Ectodermal cell (in vitro differentiated cells): ENCODE data around the gene KIF25.
"Not testable (repeated sequence)": the region's sequence is repeated elsewhere in the genome, so short reads cannot be mapped to it uniquely, and the experiment has no call there.

Source experiments
- H3K27ac ChIP-seq: 2 replicates; pipeline ENCODE4 v1.7.0; 2013; ENCODE audit warnings: mild to moderate bottlenecking, low read depth, low read length; ENCODE audit not compliant: insufficient read depth, poor library complexity, severe bottlenecking
- H3K27me3 ChIP-seq: 2 replicates; pipeline ENCODE4 v1.7.0; 2013; ENCODE audit warnings: mild to moderate bottlenecking, low read length; ENCODE audit not compliant: insufficient read depth, control insufficient read depth, poor library complexity, severe bottlenecking
- H3K36me3 ChIP-seq: one replicate; pipeline ENCODE4 v1.7.0; 2013; ENCODE audit warnings: low read length; ENCODE audit not compliant: control insufficient read depth, insufficient read depth
- H3K4me1 ChIP-seq: one replicate; pipeline ENCODE4 v1.7.0; 2013; ENCODE audit warnings: low read length; ENCODE audit not compliant: control insufficient read depth, insufficient read depth
- H3K4me3 ChIP-seq: 2 replicates; pipeline ENCODE4 v1.7.0; 2013; ENCODE audit warnings: low read depth, low read length, control low read depth; ENCODE audit not compliant: insufficient read depth
- H3K9me3 ChIP-seq: 2 replicates; pipeline ENCODE4 v1.7.0; 2013; ENCODE audit warnings: mild to moderate bottlenecking, low read length, moderate library complexity; ENCODE audit not compliant: control insufficient read depth
- WGBS, 2 experiments: methylation state at CpG; one replicate each; pipeline ENCODE4 v1.1.7; 2013; ENCODE audit warnings: missing lambda C conversion rate in 2 of 2; 5-methylcytosine and 5-hydroxymethylcytosine counted together

The KIF25 gene

GRCh38 chr6:168064226-168064807 is 66.8 kb downstream of the KIF25 start:
- 94 to 95% methylated on average over 11 of the region's 11 CpGs for WGBS, 2 experiments
- H3K27ac ChIP-seq: no peak overlapping the region
- no peaks in the 10 kb centered on the region for H3K9me3 ChIP-seq
- no peak overlapping the region for H3K4me3 ChIP-seq
- no peaks in the 10 kb centered on the region for H3K4me1 ChIP-seq
- no peaks in the 10 kb centered on the region for H3K27me3 ChIP-seq
- H3K36me3 ChIP-seq: no peaks in the 10 kb centered on the region

GRCh38 chr6:168067081-168067759 is 69.7 kb downstream of the KIF25 start:
- no peaks in the 10 kb centered on the region for H3K27me3 ChIP-seq
- no peaks in the 10 kb centered on the region for H3K9me3 ChIP-seq
- H3K27ac ChIP-seq: no peak overlapping the region
- no peak overlapping the region for H3K4me3 ChIP-seq
- H3K36me3 ChIP-seq: no peaks in the 10 kb centered on the region
- 93 to 95% methylated on average over 24 of the region's 24 CpGs for WGBS, 2 experiments
- no peaks in the 10 kb centered on the region for H3K4me1 ChIP-seq

GRCh38 chr6:168070804-168071203 is 73.3 kb downstream of the KIF25 start:
- no peaks in the 10 kb centered on the region for H3K36me3 ChIP-seq
- 87 to 90% methylated on average over 7 of the region's 7 CpGs for WGBS, 2 experiments
- no peak overlapping the region for H3K4me3 ChIP-seq

GRCh38 chr6:168071620-168072019 is 74.1 kb downstream of the KIF25 start:
- Histone ChIP-seq H3K27ac (no peak overlapping the region), H3K9me3 (no peaks in the 10 kb centered on the region)
- 61 to 64% methylated on average over 9 of the region's 9 CpGs for WGBS, 2 experiments

More at GRCh38 chr6:168070804-168071203, 73.3 kb downstream of the KIF25 start:
- H3K9me3 ChIP-seq: no peaks in the 10 kb centered on the region
- no peak overlapping the region for H3K27ac ChIP-seq
- no peaks in the 10 kb centered on the region for H3K4me1 ChIP-seq
- no peaks in the 10 kb centered on the region for H3K27me3 ChIP-seq

DNA sequence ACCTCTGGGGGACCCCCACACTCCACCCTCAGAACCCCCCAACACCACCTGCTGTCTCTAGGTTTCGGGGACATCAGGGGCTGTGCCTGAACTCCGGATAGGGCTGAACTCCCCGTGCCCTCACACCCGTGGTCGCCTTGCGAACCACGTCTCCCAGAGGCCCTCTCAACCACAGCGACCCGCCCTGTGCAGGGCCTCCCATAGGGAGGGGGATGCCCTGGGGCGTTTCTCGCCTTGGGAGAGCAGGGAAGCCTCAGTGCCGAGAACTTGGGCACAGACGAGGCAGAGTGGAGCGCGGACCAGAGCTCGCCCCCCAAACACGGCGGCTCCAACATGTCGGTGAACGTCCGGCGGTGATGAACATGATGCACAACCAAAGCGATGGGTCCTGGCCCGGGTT is 74.8 kb downstream of the KIF25 start:
- WGBS, 2 experiments: 94 to 95% methylated on average over 24 of the region's 24 CpGs
- Histone ChIP-seq H3K27ac (no peak overlapping the region), H3K4me1 (no peaks in the 10 kb centered on the region)

More at GRCh38 chr6:168071620-168072019, 74.1 kb downstream of the KIF25 start:
- no peaks in the 10 kb centered on the region for H3K27me3 ChIP-seq
- H3K4me1 ChIP-seq: no peaks in the 10 kb centered on the region
- no peaks in the 10 kb centered on the region for H3K36me3 ChIP-seq
- no peak overlapping the region for H3K4me3 ChIP-seq

DNA sequence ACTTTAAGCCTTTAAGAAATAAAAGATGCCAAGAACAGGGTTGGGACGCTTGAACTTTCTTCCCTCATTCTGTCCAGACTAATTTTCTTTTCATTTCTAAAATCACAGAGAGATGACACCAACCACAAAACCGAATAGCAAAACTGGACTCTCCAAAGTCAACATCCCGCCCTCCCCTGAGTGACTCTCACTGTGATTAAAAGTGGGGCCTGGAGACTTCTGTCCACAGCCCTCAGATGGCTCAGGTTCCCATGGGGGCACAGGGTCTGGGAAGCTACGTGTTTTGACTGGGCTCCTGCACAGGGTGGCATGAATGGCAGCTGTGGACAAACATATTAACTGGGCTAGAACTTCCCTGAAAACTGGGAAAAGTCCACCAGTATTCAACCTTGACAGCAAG is 75.3 kb downstream of the KIF25 start:
- no peak overlapping the region for H3K27ac ChIP-seq
- no peak overlapping the region for H3K4me3 ChIP-seq
- no peaks in the 10 kb centered on the region for H3K36me3 ChIP-seq
- no peaks in the 10 kb centered on the region for H3K27me3 ChIP-seq
- H3K9me3 ChIP-seq: no peaks in the 10 kb centered on the region
- H3K4me1 ChIP-seq: no peaks in the 10 kb centered on the region
- WGBS, 2 experiments: 93% methylated on average over 4 of the region's 4 CpGs

More for the DNA sequence above, 74.8 kb downstream of the KIF25 start:
- no peaks in the 10 kb centered on the region for H3K9me3 ChIP-seq
- H3K27me3 ChIP-seq: no peaks in the 10 kb centered on the region
- H3K4me3 ChIP-seq: no peak overlapping the region
- no peaks in the 10 kb centered on the region for H3K36me3 ChIP-seq

DNA sequence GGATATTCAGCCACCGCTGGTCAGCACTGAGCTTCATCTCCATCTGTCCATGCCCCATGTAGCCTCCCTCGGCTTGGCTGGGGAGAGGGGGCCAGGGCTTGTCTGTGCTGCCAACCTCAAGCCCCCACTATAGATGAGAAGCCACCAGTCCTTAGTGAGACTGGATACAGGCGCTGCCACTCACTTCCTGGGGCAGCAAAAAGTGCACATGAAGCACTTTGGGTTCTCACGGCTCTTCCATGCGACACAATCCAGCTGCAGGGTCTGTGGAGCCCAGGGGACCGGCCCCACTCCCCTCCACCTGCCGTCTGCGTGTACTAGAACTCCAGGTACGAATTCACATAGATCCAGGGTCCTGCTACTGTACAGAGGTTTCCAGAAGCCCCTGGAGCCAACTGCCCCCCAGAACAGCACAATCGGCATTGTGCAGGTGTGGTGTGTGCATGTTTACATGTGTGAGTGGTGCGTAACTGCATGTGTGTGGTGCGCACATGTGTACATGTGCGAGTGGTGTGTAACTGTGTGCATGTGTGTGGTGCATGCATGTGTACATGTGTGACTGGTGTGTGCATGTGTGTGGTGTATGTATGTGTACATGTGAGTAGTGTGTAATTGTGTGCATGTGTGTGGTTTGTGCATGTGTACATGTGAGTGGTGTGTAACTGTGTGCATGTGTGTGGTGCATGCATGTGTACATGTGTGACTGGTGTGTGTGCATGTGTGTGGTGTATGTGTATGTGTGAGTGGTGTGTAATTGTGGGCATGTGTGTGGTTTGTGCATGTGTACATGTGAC is 76.7 kb downstream of the KIF25 start:
- H3K27me3 ChIP-seq: no peaks in the 10 kb centered on the region
- H3K4me3 ChIP-seq: no peak overlapping the region
- no peak overlapping the region for H3K27ac ChIP-seq
- H3K36me3 ChIP-seq: no peaks in the 10 kb centered on the region
- 91 to 93% methylated on average over 13 of the region's 13 CpGs for WGBS, 2 experiments
- no peaks in the 10 kb centered on the region for H3K4me1 ChIP-seq
- no peaks in the 10 kb centered on the region for H3K9me3 ChIP-seq

GRCh38 chr6:168075216-168075615 is 77.7 kb downstream of the KIF25 start:
- H3K9me3 ChIP-seq: no peaks in the 10 kb centered on the region
- H3K4me3 ChIP-seq: no peak overlapping the region
- no peaks in the 10 kb centered on the region for H3K27me3 ChIP-seq
- H3K36me3 ChIP-seq: no peaks in the 10 kb centered on the region
- WGBS, 2 experiments: 92 to 95% methylated on average over 13 of the region's 13 CpGs
- H3K4me1 ChIP-seq: no peaks in the 10 kb centered on the region
- no peak overlapping the region for H3K27ac ChIP-seq

GRCh38 chr6:168075787-168076202 is 78.3 kb downstream of the KIF25 start:
- Histone ChIP-seq H3K4me3 (no peak overlapping the region), H3K27ac (no peak overlapping the region), H3K27me3 (no peaks in the 10 kb centered on the region), H3K4me1 (no peaks in the 10 kb centered on the region), H3K9me3 (no peaks in the 10 kb centered on the region), H3K36me3 (no peaks in the 10 kb centered on the region)
- WGBS, 2 experiments: 92% methylated on average over 34 of the region's 34 CpGs

DNA sequence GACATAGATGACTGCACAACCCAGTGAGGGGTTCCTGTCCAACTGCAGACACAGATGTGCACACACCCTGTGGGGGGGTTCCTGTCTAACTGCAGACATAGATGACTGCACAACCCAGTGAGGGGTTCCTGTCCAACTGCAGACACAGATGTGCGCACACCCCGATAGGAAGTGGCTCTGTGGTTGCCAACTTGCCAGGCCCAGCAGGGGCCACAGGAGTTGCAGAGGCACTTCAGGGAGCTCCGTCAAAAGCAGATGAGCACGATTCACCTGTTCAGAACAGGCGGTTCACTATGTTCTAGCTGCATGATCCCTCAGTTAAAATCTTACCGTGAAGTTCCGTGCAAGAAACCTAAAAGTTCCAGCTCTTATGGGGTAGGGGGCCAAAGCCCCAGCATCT is 79.9 kb downstream of the KIF25 start:
- not testable (repeated sequence) for H3K4me3 ChIP-seq, H3K27me3 ChIP-seq, H3K4me1 ChIP-seq, H3K27ac ChIP-seq, H3K9me3 ChIP-seq, H3K36me3 ChIP-seq
- 94 to 96% methylated on average over 7 of the region's 7 CpGs for WGBS, 2 experiments
